Transverse colon (tissue), 4 donors: ENCODE data around the gene BRIP1.

Source experiments
- CTCF ChIP-seq, 5 experiments: fragments of 200-600 bp in 3 of 5; fragments of 450-650 bp in 2 of 5; sonication (generic) in 3 of 5; IDR thresholded peaks; 1 replicate in 2 of 5; 2 replicates in 3 of 5; pipeline ENCODE4 v1.5.1; 2016 to 2017; ENCODE audit warnings: antibody characterized with exemption in 5 of 5, inconsistent platforms in 3 of 5, mild to moderate bottlenecking in 2 of 5, moderate library complexity in 1 of 5
- EP300 ChIP-seq: sonication (generic); formaldehyde crosslinking; IDR thresholded peaks from one replicate; pipeline ENCODE4 v1.6.1; 2017; ENCODE audit warnings: antibody characterized with exemption, low read depth
- POLR2A ChIP-seq: fragments of 450-650 bp; IDR thresholded peaks from one replicate; pipeline ENCODE4 v1.6.1; 2016; ENCODE audit warnings: antibody characterized with exemption, mild to moderate bottlenecking, moderate library complexity
- POLR2AphosphoS5 ChIP-seq, 3 donors: sonication (generic); formaldehyde crosslinking; IDR thresholded peaks; one replicate each; pipeline ENCODE4 v1.6.1; 2016; ENCODE audit warnings: antibody characterized with exemption in 3 of 3

GRCh38 chr17:61710546-61710945, 152.8 kb downstream of the BRIP1 start:
- TF ChIP-seq CTCF (IDR thresholded peaks at IDR 0.05) (no peak), POLR2AphosphoS5 (IDR thresholded peaks at IDR 0.05) (no peak), POLR2A (no peak), EP300 (no peak)
